GM23338 (cell line): ENCODE results near the gene PTPRE. TPM values are rescaled to one million over a fixed set of nuclear protein-coding genes. Genes with fewer than 3 reads are reported as not detected.

Source experiments
- ATAC-seq: fragments of 200-7000 bp; cut with Tn5 transposase; 3 replicates; pipeline ENCODE4 v1.9.1; 2020
- DNase-seq: peaks from one replicate; pipeline ENCODE4 v3.0.0-alpha.2; 2015; ENCODE audit warnings: low spot score
- H2AFZ ChIP-seq: fragments of 200-600 bp; sonication (generic); 2 replicates; pipeline ENCODE4 v1.8.0; 2016; ENCODE audit warnings: antibody characterized with exemption, mild to moderate bottlenecking, moderate library complexity
- H3F3A ChIP-seq: fragments of 200-600 bp; sonication (generic); replicated peaks from 2 replicates; pipeline ENCODE4 v1.8.0; 2017; ENCODE audit warnings: antibody characterized with exemption, mixed run types, low read depth
- H3K27ac ChIP-seq: fragments of 200-600 bp; sonication (generic); 2 replicates; pipeline ENCODE4 v1.6.1; 2016; ENCODE audit warnings: low read depth
- H3K27me3 ChIP-seq: fragments of 200-600 bp; sonication (generic); 2 replicates; pipeline ENCODE4 v1.8.0; 2016; ENCODE audit warnings: mild to moderate bottlenecking, mixed run types, moderate library complexity; ENCODE audit not compliant: insufficient read depth
- H3K36me3 ChIP-seq: fragments of 200-600 bp; sonication (generic); 2 replicates; pipeline ENCODE4 v1.8.0; 2016; ENCODE audit warnings: mild to moderate bottlenecking; ENCODE audit not compliant: insufficient read depth
- H3K4me1 ChIP-seq: fragments of 200-600 bp; sonication (generic); 2 replicates; pipeline ENCODE4 v1.8.0; 2016; ENCODE audit warnings: mild to moderate bottlenecking, moderate library complexity; ENCODE audit not compliant: insufficient read depth
- H3K4me2 ChIP-seq: fragments of 200-600 bp; sonication (generic); 2 replicates; pipeline ENCODE4 v1.7.1; 2017; ENCODE audit warnings: mixed run types
- H3K4me3 ChIP-seq: fragments of 200-600 bp; sonication (generic); 2 replicates; pipeline ENCODE4 v1.6.1; 2016; ENCODE audit warnings: mixed run types
- H3K79me2 ChIP-seq: fragments of 200-600 bp; sonication (generic); replicated peaks from 2 replicates; pipeline ENCODE4 v1.8.0; 2017; ENCODE audit warnings: mild to moderate bottlenecking; ENCODE audit not compliant: insufficient read depth
- H3K9me2 ChIP-seq: fragments of 200-600 bp; sonication (generic); 2 replicates; pipeline ENCODE4 v1.8.0; 2017; ENCODE audit not compliant: insufficient read depth
- H4K20me1 ChIP-seq: fragments of 200-600 bp; sonication (generic); replicated peaks from 2 replicates; pipeline ENCODE4 v1.8.0; 2017; ENCODE audit warnings: mild to moderate bottlenecking; ENCODE audit not compliant: insufficient read depth
- H3K27ac Mint-ChIP-seq: 2 replicates; pipeline ENCODE4 v1.8.0; 2020; ENCODE audit warnings: inconsistent platforms, mild to moderate bottlenecking, moderate library complexity, mixed read lengths
- H3K27me3 Mint-ChIP-seq: 3 replicates; pipeline ENCODE4 v1.8.0; 2022; ENCODE audit warnings: low read depth, mild to moderate bottlenecking, moderate library complexity, mixed read lengths, inconsistent platforms; ENCODE audit not compliant: insufficient read depth, poor library complexity
- H3K36me3 Mint-ChIP-seq: 3 replicates; pipeline ENCODE4 v1.8.0; 2021; ENCODE audit warnings: low read depth, mild to moderate bottlenecking, inconsistent platforms, moderate library complexity, mixed read lengths
- H3K4me1 Mint-ChIP-seq: 3 replicates; pipeline ENCODE4 v1.8.0; 2020; ENCODE audit warnings: mild to moderate bottlenecking, inconsistent platforms, mixed read lengths
- H3K4me3 Mint-ChIP-seq: 3 replicates; pipeline ENCODE4 v1.8.0; 2021; ENCODE audit warnings: moderate library complexity, mild to moderate bottlenecking, inconsistent platforms, mixed read lengths
- H3K9me3 Mint-ChIP-seq: 3 replicates; pipeline ENCODE4 v1.8.0; 2020; ENCODE audit warnings: moderate library complexity, mild to moderate bottlenecking, inconsistent platforms, mixed read lengths
- CREB1 ChIP-seq: fragments of 250-450 bp; sonication (Bioruptor Pico); IDR thresholded peaks from 2 replicates; pipeline ENCODE4 v1.5.0; 2020; ENCODE audit warnings: low read depth, mild to moderate bottlenecking, moderate library complexity
- CTCF ChIP-seq, 2 experiments: fragments of 200-600 bp in 1 of 2; sonication (generic) in 1 of 2; conservative IDR thresholded peaks; 2 replicates each; pipeline versions ENCODE4 v1.5.1 to v1.6.1; 2016 to 2017; ENCODE audit warnings: antibody characterized with exemption in 2 of 2, low read depth in 2 of 2, mild to moderate bottlenecking in 2 of 2, moderate library complexity in 1 of 2
- EZH2 ChIP-seq: fragments of 200-600 bp; sonication (generic); IDR thresholded peaks from one replicate; pipeline ENCODE4 v1.8.0; 2017; ENCODE audit warnings: antibody characterized with exemption, mild to moderate bottlenecking, low read depth; ENCODE audit not compliant: unreplicated experiment
- EZH2phosphoT487 ChIP-seq: fragments of 200-600 bp; sonication (generic); IDR thresholded peaks from one replicate; pipeline ENCODE4 v1.8.1; 2018; ENCODE audit warnings: antibody characterized with exemption; ENCODE audit not compliant: unreplicated experiment
- JUNB ChIP-seq: IDR thresholded peaks from one replicate; pipeline ENCODE4 v1.6.1; 2016; ENCODE audit warnings: antibody characterized with exemption; ENCODE audit not compliant: unreplicated experiment
- NANOG ChIP-seq: IDR thresholded peaks from 2 replicates; pipeline ENCODE4 v1.6.1; 2016; ENCODE audit warnings: antibody characterized with exemption, borderline replicate concordance
- POLR2AphosphoS5 ChIP-seq: IDR thresholded peaks from 2 replicates; pipeline ENCODE4 v1.6.1; 2016; ENCODE audit warnings: antibody characterized with exemption, low read depth
- REST ChIP-seq: IDR thresholded peaks from one replicate; pipeline ENCODE4 v1.6.1; 2018; ENCODE audit warnings: antibody characterized with exemption; ENCODE audit not compliant: unreplicated experiment
- STAT1 ChIP-seq: IDR thresholded peaks from one replicate; pipeline ENCODE4 v1.6.1; 2016; ENCODE audit warnings: antibody characterized with exemption; ENCODE audit not compliant: unreplicated experiment
- ZNF114 ChIP-seq: fragments of 250-450 bp; sonication (Bioruptor Pico); IDR thresholded peaks from 2 replicates; pipeline ENCODE4 v1.5.0; 2020; ENCODE audit warnings: mild to moderate bottlenecking, moderate library complexity
- ZNF331 ChIP-seq: fragments of 250-450 bp; sonication (Bioruptor Pico); IDR thresholded peaks from 2 replicates; pipeline ENCODE4 v1.5.0; 2020; ENCODE audit warnings: low read depth, mild to moderate bottlenecking, moderate library complexity
- polyA plus RNA-seq: library from polyadenylated mRNA; unstranded; fragments of >200 nt; fragmentation: Nextera tagmentation; extraction: Ambion mirVana; gene quantifications from 2 replicates; pipeline ENCODE4 v1.2.1, GENCODE V29; 2016
- total RNA-seq: library from RNA; depleted of rRNA; stranded (reverse); fragments of >200 nt; shearing (Covaris generic); gene quantifications from 2 replicates; pipeline ENCODE4 v1.2.3, GENCODE V29; 2014
- TF ChIP-seq, protein P1 (sequence below): IDR thresholded peaks from 2 replicates; pipeline ENCODE4 v1.6.1; 2016; ENCODE audit warnings: antibody characterized with exemption
- TF ChIP-seq, protein P2 (sequence below): fragments of 250-450 bp; sonication (Bioruptor Pico); IDR thresholded peaks from 2 replicates; pipeline ENCODE4 v1.5.0; 2020; ENCODE audit warnings: mild to moderate bottlenecking, moderate library complexity

PTPRE gene
- total and polyA plus RNA-seq, 2 experiments from 2014 or later: 0.34 to 0.42 TPM

- DNase-seq (no peak), ATAC-seq (no peak)
- Histone ChIP-seq H3K27ac (no peak overlapping the region), H3K79me2 (no peaks in the 10 kb centered on the region), H4K20me1 (no peaks in the 10 kb centered on the region), H2AFZ (no peak overlapping the region), H3K4me1 (no peaks in the 10 kb centered on the region), H3K36me3 (no peaks in the 10 kb centered on the region), H3K27me3 (no peaks in the 10 kb centered on the region), H3F3A (no peaks in the 10 kb centered on the region), H3K4me2 (no peak overlapping the region), H3K9me2 (peaks cover 11% of the 10 kb centered on the region; the same call in 1 of the 2 replicates), H3K4me3 (no peak overlapping the region)
- H3K36me3 Mint-ChIP-seq: no peaks in the 10 kb centered on the region
- H3K4me1 Mint-ChIP-seq: peaks cover 3% of the 10 kb centered on the region; the same call in 2 of the 3 replicates
- TF ChIP-seq CTCF (conservative IDR thresholded peaks at IDR 0.05; ENCODE audit: low read depth in 2 of 2): no peak
- TF ChIP-seq, protein P1, sequence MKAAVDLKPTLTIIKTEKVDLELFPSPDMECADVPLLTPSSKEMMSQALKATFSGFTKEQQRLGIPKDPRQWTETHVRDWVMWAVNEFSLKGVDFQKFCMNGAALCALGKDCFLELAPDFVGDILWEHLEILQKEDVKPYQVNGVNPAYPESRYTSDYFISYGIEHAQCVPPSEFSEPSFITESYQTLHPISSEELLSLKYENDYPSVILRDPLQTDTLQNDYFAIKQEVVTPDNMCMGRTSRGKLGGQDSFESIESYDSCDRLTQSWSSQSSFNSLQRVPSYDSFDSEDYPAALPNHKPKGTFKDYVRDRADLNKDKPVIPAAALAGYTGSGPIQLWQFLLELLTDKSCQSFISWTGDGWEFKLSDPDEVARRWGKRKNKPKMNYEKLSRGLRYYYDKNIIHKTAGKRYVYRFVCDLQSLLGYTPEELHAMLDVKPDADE: no peak
- no peak for TF ChIP-seq NANOG
- TF ChIP-seq EZH2: no peak
- TF ChIP-seq ZNF114 (CRISPR knock-in tag): no peak
- TF ChIP-seq JUNB: no peak
- no peak for TF ChIP-seq STAT1
- TF ChIP-seq CREB1: no peak
- no peak for TF ChIP-seq EZH2phosphoT487
- TF ChIP-seq, protein P2, sequence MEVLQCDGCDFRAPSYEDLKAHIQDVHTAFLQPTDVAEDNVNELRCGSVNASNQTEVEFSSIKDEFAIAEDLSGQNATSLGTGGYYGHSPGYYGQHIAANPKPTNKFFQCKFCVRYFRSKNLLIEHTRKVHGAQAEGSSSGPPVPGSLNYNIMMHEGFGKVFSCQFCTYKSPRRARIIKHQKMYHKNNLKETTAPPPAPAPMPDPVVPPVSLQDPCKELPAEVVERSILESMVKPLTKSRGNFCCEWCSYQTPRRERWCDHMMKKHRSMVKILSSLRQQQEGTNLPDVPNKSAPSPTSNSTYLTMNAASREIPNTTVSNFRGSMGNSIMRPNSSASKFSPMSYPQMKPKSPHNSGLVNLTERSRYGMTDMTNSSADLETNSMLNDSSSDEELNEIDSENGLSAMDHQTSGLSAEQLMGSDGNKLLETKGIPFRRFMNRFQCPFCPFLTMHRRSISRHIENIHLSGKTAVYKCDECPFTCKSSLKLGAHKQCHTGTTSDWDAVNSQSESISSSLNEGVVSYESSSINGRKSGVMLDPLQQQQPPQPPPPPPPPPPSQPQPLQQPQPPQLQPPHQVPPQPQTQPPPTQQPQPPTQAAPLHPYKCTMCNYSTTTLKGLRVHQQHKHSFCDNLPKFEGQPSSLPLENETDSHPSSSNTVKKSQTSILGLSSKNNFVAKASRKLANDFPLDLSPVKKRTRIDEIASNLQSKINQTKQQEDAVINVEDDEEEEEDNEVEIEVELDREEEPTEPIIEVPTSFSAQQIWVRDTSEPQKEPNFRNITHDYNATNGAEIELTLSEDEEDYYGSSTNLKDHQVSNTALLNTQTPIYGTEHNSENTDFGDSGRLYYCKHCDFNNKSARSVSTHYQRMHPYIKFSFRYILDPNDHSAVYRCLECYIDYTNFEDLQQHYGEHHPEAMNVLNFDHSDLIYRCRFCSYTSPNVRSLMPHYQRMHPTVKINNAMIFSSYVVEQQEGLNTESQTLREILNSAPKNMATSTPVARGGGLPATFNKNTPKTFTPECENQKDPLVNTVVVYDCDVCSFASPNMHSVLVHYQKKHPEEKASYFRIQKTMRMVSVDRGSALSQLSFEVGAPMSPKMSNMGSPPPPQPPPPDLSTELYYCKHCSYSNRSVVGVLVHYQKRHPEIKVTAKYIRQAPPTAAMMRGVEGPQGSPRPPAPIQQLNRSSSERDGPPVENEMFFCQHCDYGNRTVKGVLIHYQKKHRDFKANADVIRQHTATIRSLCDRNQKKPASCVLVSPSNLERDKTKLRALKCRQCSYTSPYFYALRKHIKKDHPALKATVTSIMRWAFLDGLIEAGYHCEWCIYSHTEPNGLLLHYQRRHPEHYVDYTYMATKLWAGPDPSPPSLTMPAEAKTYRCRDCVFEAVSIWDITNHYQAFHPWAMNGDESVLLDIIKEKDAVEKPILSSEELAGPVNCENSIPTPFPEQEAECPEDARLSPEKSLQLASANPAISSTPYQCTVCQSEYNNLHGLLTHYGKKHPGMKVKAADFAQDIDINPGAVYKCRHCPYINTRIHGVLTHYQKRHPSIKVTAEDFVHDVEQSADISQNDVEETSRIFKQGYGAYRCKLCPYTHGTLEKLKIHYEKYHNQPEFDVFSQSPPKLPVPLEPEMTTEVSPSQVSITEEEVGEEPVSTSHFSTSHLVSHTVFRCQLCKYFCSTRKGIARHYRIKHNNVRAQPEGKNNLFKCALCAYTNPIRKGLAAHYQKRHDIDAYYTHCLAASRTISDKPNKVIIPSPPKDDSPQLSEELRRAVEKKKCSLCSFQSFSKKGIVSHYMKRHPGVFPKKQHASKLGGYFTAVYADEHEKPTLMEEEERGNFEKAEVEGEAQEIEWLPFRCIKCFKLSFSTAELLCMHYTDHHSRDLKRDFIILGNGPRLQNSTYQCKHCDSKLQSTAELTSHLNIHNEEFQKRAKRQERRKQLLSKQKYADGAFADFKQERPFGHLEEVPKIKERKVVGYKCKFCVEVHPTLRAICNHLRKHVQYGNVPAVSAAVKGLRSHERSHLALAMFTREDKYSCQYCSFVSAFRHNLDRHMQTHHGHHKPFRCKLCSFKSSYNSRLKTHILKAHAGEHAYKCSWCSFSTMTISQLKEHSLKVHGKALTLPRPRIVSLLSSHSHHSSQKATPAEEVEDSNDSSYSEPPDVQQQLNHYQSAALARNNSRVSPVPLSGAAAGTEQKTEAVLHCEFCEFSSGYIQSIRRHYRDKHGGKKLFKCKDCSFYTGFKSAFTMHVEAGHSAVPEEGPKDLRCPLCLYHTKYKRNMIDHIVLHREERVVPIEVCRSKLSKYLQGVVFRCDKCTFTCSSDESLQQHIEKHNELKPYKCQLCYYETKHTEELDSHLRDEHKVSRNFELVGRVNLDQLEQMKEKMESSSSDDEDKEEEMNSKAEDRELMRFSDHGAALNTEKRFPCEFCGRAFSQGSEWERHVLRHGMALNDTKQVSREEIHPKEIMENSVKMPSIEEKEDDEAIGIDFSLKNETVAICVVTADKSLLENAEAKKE (CRISPR knock-in tag): no peak
- no peak for TF ChIP-seq POLR2AphosphoS5
- TF ChIP-seq REST: no peak
- no peak for TF ChIP-seq ZNF331
- H3K9me3 Mint-ChIP-seq: no peaks in the 10 kb centered on the region
- peaks cover 4% of the 10 kb centered on the region for H3K27me3 Mint-ChIP-seq
- no peak overlapping the region for H3K27ac Mint-ChIP-seq
- no peak overlapping the region for H3K4me3 Mint-ChIP-seq
Measured at GRCh38 chr10:127944256-127944655, 37.4 kb downstream of the PTPRE start.
